Panc1 (cell line): ENCODE measurements around the gene KRTAP5-3. TPM values are rescaled to one million over a fixed set of nuclear protein-coding genes. Genes with fewer than 3 reads are reported as not detected.
"Not testable (repeated sequence)": the region's sequence is repeated elsewhere in the genome, so short reads cannot be mapped to it uniquely, and the experiment has no call there.

ENCODE experiments used
- ATAC-seq: fragments of 200-7000 bp; cut with Tn5 transposase; 2 replicates; pipeline ENCODE4 v1.9.1; 2020; ENCODE audit warnings: mild to moderate bottlenecking, moderate library complexity
- BruUV-seq: library from RNA; stranded (reverse); fragments of 400-500 nt; replicated peaks from 2 replicates; lab custom pipeline; 2021; lab: Mats Ljungman, UMichigan
- CTCF ChIA-PET: fragments of 300-600 bp; sonication (Branson Sonifier 250); formaldehyde crosslinking; loops from one replicate; lab custom pipeline; 2022; ENCODE audit warnings: antibody characterized with exemption; lab: Charles Lee
- POLR2A ChIA-PET: fragments of 300-600 bp; sonication (Branson Sonifier 250); formaldehyde crosslinking; loops from one replicate; lab custom pipeline; 2022; ENCODE audit warnings: antibody characterized with exemption; lab: Charles Lee
- DNase-seq: peaks from one replicate; pipeline ENCODE4 v3.0.0-alpha.2; 2010; ENCODE audit warnings: low read depth, low spot score
- H3K27ac ChIP-seq: 2 replicates; pipeline ENCODE4 v1.5.1; 2011; ENCODE audit warnings: mild to moderate bottlenecking, low read length, inconsistent platforms
- H3K27me3 ChIP-seq: fragments of 200-500 bp; sonication (Bioruptor generic); 2 replicates; pipeline ENCODE4 v1.6.0; 2014; ENCODE audit warnings: low read length, inconsistent platforms; ENCODE audit not compliant: control insufficient read depth, insufficient read depth
- H3K36me3 ChIP-seq: fragments of 200-500 bp; sonication (Bioruptor generic); 2 replicates; pipeline ENCODE4 v1.5.1; 2014; ENCODE audit warnings: inconsistent platforms, mild to moderate bottlenecking, low read length, moderate library complexity; ENCODE audit not compliant: control insufficient read depth, insufficient read depth
- H3K4me1 ChIP-seq: 2 replicates; pipeline ENCODE4 v1.5.1; 2011; ENCODE audit warnings: inconsistent platforms, mild to moderate bottlenecking, low read length, moderate library complexity; ENCODE audit not compliant: control insufficient read depth, insufficient read depth
- H3K4me3 ChIP-seq, 2 experiments: 2 replicates each; pipeline ENCODE4 v1.5.1; 2011 to 2012; ENCODE audit warnings: low read depth in 2 of 2, low read length in 2 of 2, mild to moderate bottlenecking in 2 of 2, inconsistent platforms in 1 of 2, moderate library complexity in 1 of 2
- H3K9me3 ChIP-seq: fragments of 200-500 bp; sonication (Bioruptor generic); 2 replicates; pipeline ENCODE4 v1.5.1; 2014; ENCODE audit warnings: low read depth, mild to moderate bottlenecking, inconsistent platforms, low read length, moderate library complexity; ENCODE audit not compliant: control insufficient read depth, insufficient read depth
- POLR2AphosphoS5 ChIP-seq: IDR thresholded peaks from 2 replicates; pipeline ENCODE4 v1.6.1; 2012; ENCODE audit warnings: mild to moderate bottlenecking, low read depth, low read length, moderate library complexity
- SIN3A ChIP-seq: IDR thresholded peaks from 2 replicates; pipeline ENCODE4 v1.6.1; 2012; ENCODE audit warnings: low read depth, mild to moderate bottlenecking, low read length, moderate library complexity, borderline replicate concordance; ENCODE audit not compliant: insufficient read depth
- TCF7L2 ChIP-seq: IDR thresholded peaks from 2 replicates; pipeline ENCODE4 v1.6.1; 2011; ENCODE audit warnings: mild to moderate bottlenecking, low read depth, low read length, inconsistent platforms
- in situ Hi-C: cut with HindIII; loops from 2 replicates; pipeline ENCODE4 v1.10.0; 2016; ENCODE audit warnings: low sequenced_read_pairs, low pct_unique_long_range_greater_than_20kb
- intact Hi-C: fragments of 100-400 bp; cut with micrococcal nuclease; formaldehyde crosslinking; loops from one replicate; pipeline ENCODE4 v1.10.0; 2022; ENCODE audit not compliant: unreplicated experiment
- total RNA-seq: library from RNA; stranded (reverse); gene quantifications from one replicate; pipeline ENCODE4 v1.2.1, GENCODE V29; 2021; ENCODE audit not compliant: unreplicated experiment

KRTAP5-3 gene
- total RNA-seq, 1 experiment from 2014 or later = not detected

DNA sequence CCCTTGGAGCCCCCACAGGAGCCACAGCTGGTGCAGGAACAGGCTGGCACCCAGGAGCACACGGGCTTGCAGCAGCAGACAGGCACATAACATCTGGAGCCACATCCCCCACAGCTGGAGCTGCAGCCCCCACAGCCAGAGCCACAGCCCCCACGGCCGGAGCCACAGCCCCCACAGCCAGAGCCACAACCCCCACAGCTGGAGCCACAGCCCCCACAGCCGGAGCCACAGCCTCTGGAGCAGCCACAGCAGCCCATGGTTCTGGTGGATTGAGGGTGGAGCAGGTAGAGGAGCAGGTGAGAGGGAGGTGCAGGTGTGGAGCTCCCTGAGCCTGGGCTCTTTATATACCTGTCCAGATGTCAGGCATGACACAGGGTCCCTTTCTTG is 10.3 kb downstream of the KRTAP5-3 start, which contains the start of gene KRTAP5-2:
KRTAP5-2 (minus strand) TSS at position 301 of the 387 bp plus-strand sequence; CDS start at position 257, 44 bp downstream.
- H3K27ac ChIP-seq = no peak within 1 kb of the TSS
- no peaks in the 10 kb centered on the region for H3K36me3 ChIP-seq
- ChIA-PET POLR2A (no interaction called here), CTCF (interaction anchor here (0.7 kb wide), 1 partner anchor 503 kb away, joined by 3 read pairs; no protein-coding TSS in a partner anchor)
- H3K4me3 ChIP-seq = no peak within 1 kb of the TSS
- intact Hi-C loops (no loop called here), in situ Hi-C loops (no loop called here)
- TF ChIP-seq SIN3A (no peak), TCF7L2 (no peak)
- no peaks in the 10 kb centered on the region for H3K9me3 ChIP-seq
- no peak for DNase-seq
- peaks cover 30% of the 10 kb centered on the region for H3K27me3 ChIP-seq
- H3K4me1 ChIP-seq = no peaks in the 10 kb centered on the region
- no peak for ATAC-seq
- BruUV-seq = no TSS peak

DNA sequence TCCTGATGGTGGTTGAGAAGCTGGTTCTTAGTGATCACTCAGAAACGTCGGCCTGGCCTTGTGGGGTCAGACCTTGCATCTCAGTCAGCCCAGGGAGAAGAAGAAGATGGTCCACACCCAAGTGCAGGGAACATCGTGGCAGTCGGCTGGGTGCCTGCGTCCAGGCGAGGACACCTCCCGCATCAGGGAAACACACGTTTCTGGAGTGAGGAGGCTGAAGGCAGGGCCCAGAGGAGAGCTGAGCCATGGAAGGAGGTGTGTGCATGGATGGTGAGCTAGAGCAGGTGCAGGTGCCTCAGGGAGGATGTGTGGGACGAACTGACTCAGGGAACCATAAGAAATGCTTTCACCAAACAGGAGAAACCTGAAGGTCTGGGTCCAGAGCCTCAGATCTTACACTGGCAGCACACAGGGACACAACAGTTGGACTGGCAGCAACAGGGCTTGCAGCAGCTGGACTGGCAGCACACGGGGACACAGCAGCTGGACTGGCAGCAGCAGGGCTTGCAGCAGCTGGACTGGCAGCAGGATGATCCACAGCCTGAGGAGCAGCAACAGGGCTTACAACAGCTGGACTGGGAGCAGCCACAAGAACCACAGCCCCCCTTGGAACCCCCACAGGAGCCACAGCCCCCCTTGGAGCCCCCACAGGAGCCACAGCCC is 10.8 kb downstream of the KRTAP5-3 start:
- TF ChIP-seq TCF7L2 (no peak), POLR2AphosphoS5 (no peak)
- ATAC-seq = no peak
- no TSS peak for BruUV-seq
- POLR2A ChIA-PET = no interaction called here
- no peaks in the 10 kb centered on the region for H3K4me1 ChIP-seq
- in situ Hi-C loops (no loop called here), intact Hi-C loops (no loop called here)
- no peaks in the 10 kb centered on the region for H3K36me3 ChIP-seq
- H3K4me3 ChIP-seq = no peak overlapping the region
- CTCF ChIA-PET = interaction anchor here (1.0 kb wide), 1 partner anchor 51 kb away, joined by 4 read pairs; no protein-coding TSS in a partner anchor
- no peaks in the 10 kb centered on the region for H3K9me3 ChIP-seq
- H3K27ac ChIP-seq = no peak overlapping the region
- peaks cover 33% of the 10 kb centered on the region for H3K27me3 ChIP-seq
- DNase-seq = no peak

DNA sequence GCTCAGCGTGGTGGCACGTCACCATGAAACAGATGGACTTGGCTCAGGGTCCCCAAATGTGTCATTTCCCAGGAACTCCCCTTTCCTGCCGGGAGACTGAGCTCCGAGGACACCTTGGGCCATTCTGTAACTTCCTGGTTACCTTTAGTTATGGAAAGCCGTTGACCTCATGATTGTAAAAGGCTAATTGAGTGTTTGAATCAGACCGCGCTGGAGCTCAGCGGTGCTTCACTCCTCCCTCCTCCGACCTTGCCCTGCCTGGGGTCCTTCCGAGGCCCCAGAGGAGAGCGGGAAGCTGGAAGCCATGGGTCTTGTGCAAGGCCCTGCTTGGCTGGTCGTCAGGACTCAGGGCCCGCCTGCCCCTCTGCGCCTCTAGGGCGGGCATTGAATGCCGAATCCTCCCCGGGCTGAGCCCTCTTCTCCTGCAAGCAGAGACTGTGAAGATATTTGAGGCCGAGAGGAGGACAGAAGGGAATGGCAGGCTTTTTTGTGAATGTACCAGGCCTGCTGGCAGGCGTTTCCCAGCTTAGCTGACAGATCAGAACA is 11.6 kb downstream of the KRTAP5-3 start:
- POLR2A ChIA-PET = not testable (repeated sequence)

DNA sequence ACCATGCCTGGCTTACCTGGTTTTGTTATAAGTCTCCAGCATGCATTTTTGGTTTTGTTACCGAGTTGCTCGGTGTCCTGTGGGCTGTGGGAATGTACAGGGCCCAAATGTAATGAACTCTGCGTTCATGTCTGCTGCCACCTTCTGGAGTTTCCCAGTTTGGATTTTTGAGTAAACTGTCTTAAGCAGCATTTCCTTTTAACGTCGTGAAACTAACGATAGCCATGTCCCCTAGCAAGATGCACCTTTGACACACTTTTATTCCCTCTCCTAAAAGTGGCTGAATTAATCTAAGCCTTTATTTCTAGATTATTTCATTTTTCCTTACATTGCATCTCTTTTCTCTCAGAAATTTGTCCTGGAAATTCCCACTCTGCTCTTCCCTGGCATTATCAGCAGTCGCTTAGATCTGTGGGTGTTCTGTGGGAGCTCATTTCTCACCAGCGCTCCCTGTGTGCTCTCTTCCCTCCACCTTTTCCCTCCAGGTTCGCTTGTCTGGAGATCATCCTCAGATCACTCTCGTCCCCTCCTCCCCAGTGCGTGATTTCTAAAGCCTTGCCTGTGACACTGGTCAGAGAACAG is 12.2 kb downstream of the KRTAP5-3 start:
- H3K36me3 ChIP-seq, BruUV-seq, H3K9me3 ChIP-seq, intact Hi-C loops, H3K4me3 ChIP-seq, H3K27ac ChIP-seq, DNase-seq, in situ Hi-C loops, H3K4me1 ChIP-seq, POLR2A ChIA-PET: not testable (repeated sequence)
- CTCF ChIA-PET = interaction anchor here (0.6 to 1.3 kb wide), 10 partner anchors 14 to 406 kb away, joined by 3 to 6 read pairs (median 4); no protein-coding TSS in a partner anchor
- H3K27me3 ChIP-seq = peaks cover 29% of the 10 kb centered on the region
- peak; percentile 79 for ATAC-seq

More for the DNA sequence above, 11.6 kb downstream of the KRTAP5-3 start:
- CTCF ChIA-PET = interaction anchor here (0.6 to 1.2 kb wide), 4 partner anchors 23 to 50 kb away, joined by 3 to 4 read pairs (median 4); partner anchors contain the start of gene KRTAP5-4
- in situ Hi-C loops, H3K36me3 ChIP-seq, BruUV-seq, H3K27ac ChIP-seq, H3K4me3 ChIP-seq, H3K4me1 ChIP-seq, DNase-seq, ATAC-seq, intact Hi-C loops, H3K9me3 ChIP-seq: not testable (repeated sequence)
- peaks cover 29% of the 10 kb centered on the region for H3K27me3 ChIP-seq
